HG03460 (cell line): Measurements from ENCODE around the gene ARHGEF6.
A peak's percentile ranks its signal among the peaks of the same experiment; 100 is the strongest.

Source experiments
- ATAC-seq: cut with Tn5 transposase; IDR thresholded peaks from one replicate; pipeline ENCODE4 v1.9.1; 2021; ENCODE audit not compliant: unreplicated experiment

Gene ARHGEF6

GRCh38 chrX:136697156-136697555 is 83.6 kb downstream of the ARHGEF6 start:
- ATAC-seq, result no peak

GRCh38 chrX:136694431-136695087 is 86.2 kb downstream of the ARHGEF6 start:
- peak; percentile 64 for ATAC-seq

- no peak for ATAC-seq
These were observed 88.5 kb downstream of the ARHGEF6 start for GRCh38 chrX:136692271-136692670.

GRCh38 chrX:136691028-136691809 is 89.5 kb downstream of the ARHGEF6 start:
- no peak for ATAC-seq

GRCh38 chrX:136689436-136689835 is 91.3 kb downstream of the ARHGEF6 start:
- no peak for ATAC-seq

GRCh38 chrX:136687457-136687856 is 93.3 kb downstream of the ARHGEF6 start:
- ATAC-seq, result no peak

- ATAC-seq, result no peak
These were observed 96.6 kb downstream of the ARHGEF6 start for GRCh38 chrX:136684120-136684519.

- ATAC-seq, result no peak
These were observed 101.2 kb downstream of the ARHGEF6 start for GRCh38 chrX:136679531-136679930.

GRCh38 chrX:136674270-136674985 is 106.3 kb downstream of the ARHGEF6 start:
- no peak for ATAC-seq

GRCh38 chrX:136671006-136671610 is 109.6 kb downstream of the ARHGEF6 start:
- no peak for ATAC-seq

- ATAC-seq, result no peak
These were observed 113.1 kb downstream of the ARHGEF6 start for GRCh38 chrX:136667446-136668168.

- ATAC-seq, result no peak
These were observed 114.6 kb downstream of the ARHGEF6 start for GRCh38 chrX:136666088-136666487.

- ATAC-seq, result no peak
These were observed 115.4 kb downstream of the ARHGEF6 start for GRCh38 chrX:136665258-136665900.

- ATAC-seq, result no peak
These were observed 117.8 kb downstream of the ARHGEF6 start for GRCh38 chrX:136662976-136663375.

GRCh38 chrX:136662104-136662503 is 118.6 kb downstream of the ARHGEF6 start:
- ATAC-seq, result no peak

- no peak for ATAC-seq
These were observed 119.8 kb downstream of the ARHGEF6 start for GRCh38 chrX:136660896-136661295.

- ATAC-seq, result no peak
These were observed 121.6 kb downstream of the ARHGEF6 start for GRCh38 chrX:136659174-136659573.

- ATAC-seq, result no peak
These were observed 122.6 kb downstream of the ARHGEF6 start for GRCh38 chrX:136658151-136658550.

- ATAC-seq, result no peak
These were observed 124.3 kb downstream of the ARHGEF6 start for GRCh38 chrX:136656361-136656964.
